H1 (cell line): ENCODE measurements around the gene SGK2. TPM values are rescaled to one million over a fixed set of nuclear protein-coding genes. Genes with fewer than 3 reads are reported as not detected.

Experiments used
- CTCF ChIA-PET: fragments of 300-600 bp; sonication (Branson Sonifier 250); formaldehyde crosslinking; loops from one replicate; lab custom pipeline; 2021; ENCODE audit not compliant: partially characterized antibody; lab: Charles Lee
- POLR2A ChIA-PET: fragments of 300-600 bp; sonication (Branson Sonifier 250); formaldehyde crosslinking; loops from one replicate; lab custom pipeline; 2021; ENCODE audit warnings: inconsistent platforms; ENCODE audit not compliant: partially characterized antibody; lab: Charles Lee
- DNase-seq, 2 experiments: peaks; one replicate each; pipeline versions ENCODE4 v3.0.0 to v3.0.0-alpha.2; 2010 to 2022; ENCODE audit warnings: low spot score in 2 of 2, low read depth in 1 of 2, mixed read lengths in 1 of 2
- FAIRE-seq: peaks from 2 replicates; lab custom pipeline; 2011; peaks lifted over from hg19 to GRCh38; lab: Jason Lieb, UNC
- H2AFZ ChIP-seq: 2 replicates; pipeline ENCODE4 v1.8.1; 2012; ENCODE audit warnings: low read length, inconsistent platforms
- H2AK5ac ChIP-seq: 2 replicates; pipeline ENCODE4 v1.6.1; 2013; ENCODE audit warnings: low read depth, low read length
- H2BK120ac ChIP-seq: replicated peaks from 2 replicates; pipeline ENCODE3; 2013; ENCODE audit warnings: low read depth, low read length, inconsistent platforms
- H2BK12ac ChIP-seq: 2 replicates; pipeline ENCODE4 v1.6.1; 2013; ENCODE audit warnings: low read depth, low read length
- H2BK15ac ChIP-seq: 2 replicates; pipeline ENCODE4 v1.6.1; 2013; ENCODE audit warnings: low read length
- H2BK20ac ChIP-seq: 2 replicates; pipeline ENCODE4 v1.6.1; 2013; ENCODE audit warnings: low read length
- H2BK5ac ChIP-seq: 2 replicates; pipeline ENCODE4 v1.6.1; 2013; ENCODE audit warnings: low read depth, low read length
- H3K14ac ChIP-seq: 2 replicates; pipeline ENCODE4 v1.6.1; 2013; ENCODE audit warnings: inconsistent platforms; ENCODE audit not compliant: insufficient read length
- H3K18ac ChIP-seq: 2 replicates; pipeline ENCODE4 v1.6.1; 2013; ENCODE audit warnings: low read length; ENCODE audit errors: extremely low read depth
- H3K23ac ChIP-seq: 2 replicates; pipeline ENCODE4 v1.6.1; 2013; ENCODE audit warnings: inconsistent platforms; ENCODE audit not compliant: insufficient read length
- H3K23me2 ChIP-seq: 2 replicates; pipeline ENCODE4 v1.6.1; 2013; ENCODE audit warnings: low read depth, low read length
- H3K27ac ChIP-seq: 2 replicates; pipeline ENCODE4 v1.6.1; 2011; ENCODE audit warnings: low read depth, low read length, inconsistent platforms
- H3K27me3 ChIP-seq, 4 experiments: replicated peaks in 1 of 4; 1 replicate in 1 of 4; 2 replicates in 3 of 4; pipeline versions ENCODE4 v1.6.1 to v1.8.1; 2011 to 2013; ENCODE audit warnings: low read length in 3 of 4, mild to moderate bottlenecking in 3 of 4, inconsistent platforms in 2 of 4, mixed read lengths in 2 of 4, moderate library complexity in 1 of 4; ENCODE audit not compliant: control insufficient read depth in 3 of 4, insufficient read depth in 3 of 4; ENCODE audit errors: extremely low read depth in 1 of 4
- H3K36me3 ChIP-seq, 4 experiments: 2 replicates each; pipeline versions ENCODE4 v1.6.1 to v1.8.1; 2011 to 2013; ENCODE audit warnings: mild to moderate bottlenecking in 4 of 4, low read length in 3 of 4, moderate library complexity in 2 of 4, control low read depth in 1 of 4, inconsistent platforms in 1 of 4; ENCODE audit not compliant: insufficient read depth in 4 of 4, control insufficient read depth in 2 of 4
- H3K4ac ChIP-seq: replicated peaks from 2 replicates; pipeline ENCODE3; 2013; ENCODE audit warnings: low read length, low read depth, mixed read lengths, inconsistent platforms; ENCODE audit not compliant: insufficient read length
- H3K4me1 ChIP-seq, 4 experiments: replicated peaks in 1 of 4; 1 replicate in 1 of 4; 2 replicates in 3 of 4; pipeline versions ENCODE4 v1.6.1 to v1.8.1; 2011 to 2013; ENCODE audit warnings: low read length in 3 of 4, inconsistent platforms in 2 of 4, mixed read lengths in 1 of 4; ENCODE audit not compliant: insufficient read depth in 4 of 4, control insufficient read depth in 3 of 4
- H3K4me2 ChIP-seq, 2 experiments: 2 replicates each; pipeline versions ENCODE4 v1.6.1 to v1.8.1; 2011 to 2013; ENCODE audit warnings: low read depth in 2 of 2, low read length in 2 of 2, control low read depth in 1 of 2, inconsistent platforms in 1 of 2, mild to moderate bottlenecking in 1 of 2; ENCODE audit not compliant: insufficient read depth in 1 of 2
- H3K4me3 ChIP-seq, 4 experiments: fragments of 200-600, 300-600 bp in 1 of 4; sonication (generic), shearing (Covaris generic), sonication (Bioruptor Twin) in 1 of 4; 2 replicates each; pipeline versions ENCODE4 v1.5.1 to v1.8.1; 2011 to 2016; ENCODE audit warnings: low read length in 4 of 4, low read depth in 3 of 4, control low read depth in 2 of 4, inconsistent platforms in 2 of 4, mild to moderate bottlenecking in 2 of 4, mixed read lengths in 1 of 4, moderate library complexity in 1 of 4; ENCODE audit not compliant: insufficient read depth in 2 of 4; ENCODE audit errors: extremely low read depth in 1 of 4
- H3K56ac ChIP-seq: replicated peaks from 2 replicates; pipeline ENCODE3; 2013; ENCODE audit warnings: low read depth, mild to moderate bottlenecking, mixed read lengths, low read length, inconsistent platforms; ENCODE audit not compliant: insufficient read length
- H3K79me1 ChIP-seq: 2 replicates; pipeline ENCODE4 v1.6.1; 2013; ENCODE audit warnings: low read depth, low read length, control low read depth
- H3K79me2 ChIP-seq, 2 experiments: 2 replicates each; pipeline versions ENCODE4 v1.6.1 to v1.8.1; 2012 to 2013; ENCODE audit warnings: low read length in 2 of 2, mild to moderate bottlenecking in 2 of 2, inconsistent platforms in 1 of 2; ENCODE audit not compliant: insufficient read depth in 2 of 2, control insufficient read depth in 1 of 2
- H3K9ac ChIP-seq, 4 experiments: replicated peaks in 1 of 4; 1 replicate in 1 of 4; 2 replicates in 3 of 4; pipeline versions ENCODE4 v1.6.1 to v1.8.1; 2011 to 2013; ENCODE audit warnings: low read depth in 3 of 4, low read length in 3 of 4, control low read depth in 2 of 4, mild to moderate bottlenecking in 2 of 4, moderate library complexity in 2 of 4, inconsistent platforms in 1 of 4; ENCODE audit errors: extremely low read depth in 1 of 4
- H3K9me3 ChIP-seq, 2 experiments: 2 replicates each; pipeline versions ENCODE4 v1.6.1 to v1.8.1; 2012 to 2013; ENCODE audit warnings: mild to moderate bottlenecking in 2 of 2, moderate library complexity in 2 of 2, control low read depth in 1 of 2, inconsistent platforms in 1 of 2, low read depth in 1 of 2, low read length in 1 of 2, mixed read lengths in 1 of 2; ENCODE audit not compliant: insufficient read depth in 2 of 2
- H4K20me1 ChIP-seq, 2 experiments: replicated peaks in 1 of 2; 2 replicates each; pipeline versions ENCODE3 to v1.8.1; 2011 to 2013; ENCODE audit warnings: inconsistent platforms in 2 of 2, low read length in 2 of 2, mild to moderate bottlenecking in 1 of 2; ENCODE audit not compliant: insufficient read depth in 2 of 2, control insufficient read depth in 1 of 2
- H4K5ac ChIP-seq: 2 replicates; pipeline ENCODE4 v1.6.1; 2013; ENCODE audit warnings: low read length, low read depth, mixed read lengths, inconsistent platforms; ENCODE audit not compliant: insufficient read length
- H4K8ac ChIP-seq: 2 replicates; pipeline ENCODE4 v1.8.0; 2013; ENCODE audit warnings: mild to moderate bottlenecking, moderate library complexity, low read length, inconsistent platforms; ENCODE audit not compliant: insufficient read depth; ENCODE audit errors: extremely low read depth
- H4K91ac ChIP-seq: replicated peaks from 2 replicates; pipeline ENCODE3; 2013; ENCODE audit warnings: low read length, mixed read lengths, inconsistent platforms; ENCODE audit not compliant: insufficient read length
- RNF2 ChIP-seq: fragments of 200-900, 300-1000 bp; sonication (generic); IDR thresholded peaks from 2 replicates; pipeline ENCODE4 v1.7.1; 2016; ENCODE audit warnings: borderline replicate concordance, low read depth, mild to moderate bottlenecking, antibody characterized with exemption, low read length; ENCODE audit not compliant: poor library complexity, severe bottlenecking; ENCODE audit errors: missing control alignments
- SP4 ChIP-seq: IDR thresholded peaks from 2 replicates; pipeline ENCODE4 v1.6.1; 2012; ENCODE audit warnings: low read length, inconsistent platforms
- TBP ChIP-seq: IDR thresholded peaks from 2 replicates; pipeline ENCODE4 v1.6.1; 2011; ENCODE audit warnings: low read depth, low read length, improper control_type of control experiment
- WGBS, 2 experiments: shearing (Covaris generic) in 1 of 2; methylation state at CpG; one replicate each; pipeline versions ENCODE4 v1.1.6 to v1.1.7; 2013 to 2015; ENCODE audit warnings: low lambda C conversion rate in 2 of 2, mixed read lengths in 2 of 2, inconsistent platforms in 1 of 2, low coverage in 1 of 2, missing lambda C conversion rate in 1 of 2; ENCODE audit not compliant: insufficient replicate concordance in 2 of 2, insufficient coverage in 1 of 2, insufficient read length in 1 of 2; ENCODE audit errors: extremely low coverage in 1 of 2, missing lambda C conversion rate in 1 of 2; 5-methylcytosine and 5-hydroxymethylcytosine counted together
- polyA plus RNA-seq, 7 experiments: library from polyadenylated mRNA; depleted of rRNA in 3 of 7; stranded (reverse) in 5 of 7; unstranded in 2 of 7; fragments of >200 nt in 5 of 7; fragments of 200-250 nt in 2 of 7; gene quantifications; 1 replicate in 5 of 7; 2 replicates in 1 of 7; 4 replicates in 1 of 7; pipeline versions ENCODE4 v1.2.1 to v1.2.3, GENCODE V29; 2011 to 2013; ENCODE audit warnings: missing spikeins in 2 of 7, mixed read lengths in 2 of 7
- total RNA-seq: library from RNA; stranded (reverse); fragmentation: NEBNext Ultra II Directional; extraction: Animal tissue kit (Norgen Biotek cat#: 25700); gene quantifications from 2 replicates; pipeline ENCODE4 v1.2.1, GENCODE V29; 2021

The SGK2 gene
- total and polyA plus RNA-seq, 2 of the 8 experiments (the other 6 are each of a cell fraction or from before 2014, with no cell fraction given), result 0.21 TPM; not detected in 1

DNA sequence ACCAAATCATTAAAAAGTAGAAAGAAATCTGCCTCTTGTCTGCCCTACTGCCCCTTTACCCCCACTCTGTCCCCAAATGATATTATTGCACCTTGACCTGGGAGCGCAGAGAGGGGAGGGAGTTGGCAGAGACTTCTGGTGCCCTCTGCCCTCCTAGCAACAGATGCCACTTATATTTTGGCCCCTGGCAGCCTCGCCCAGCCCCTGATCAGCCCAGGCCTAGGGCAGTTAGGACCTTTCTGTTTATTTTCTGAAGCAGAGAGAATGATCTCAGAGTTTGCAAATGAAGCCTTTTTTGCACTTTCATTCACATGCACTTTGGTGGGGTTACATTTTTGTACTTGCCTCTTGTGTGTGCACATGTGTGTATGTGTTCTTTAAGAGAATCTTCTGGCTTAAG is 8.4 kb upstream of the SGK2 start:
- POLR2A ChIA-PET, result interaction anchor here (0.9 to 1.5 kb wide), 3 partner anchors 9 to 70 kb away, joined by 3 to 7 read pairs (median 4); no protein-coding TSS in a partner anchor
- Histone ChIP-seq H3K14ac (no peak overlapping the region), H2BK15ac (no peak overlapping the region), H3K4me1 (no peaks in the 10 kb centered on the region), H3K27me3 (no peaks in the 10 kb centered on the region), H2BK120ac (no peak overlapping the region), H2AK5ac (no peak overlapping the region), H3K79me2 (no peaks in the 10 kb centered on the region), H2BK20ac (no peak overlapping the region), H3K9me3 (peaks cover 0 to 7% of the 10 kb centered on the region in 2 experiments; a peak in 2 of 4 replicates), H3K9ac (no peak overlapping the region), H3K36me3 (peaks cover 0 to 5% (median 0%) of the 10 kb centered on the region in 4 experiments; a peak in 2 of 8 replicates), H3K23ac (no peak overlapping the region), H2BK12ac (no peak overlapping the region), H3K79me1 (no peaks in the 10 kb centered on the region), H3K4me3 (no peak overlapping the region), H4K91ac (no peak overlapping the region), H3K18ac (no peak overlapping the region), H3K23me2 (peaks cover 2% of the 10 kb centered on the region; the same call in 1 of the 2 replicates), H4K5ac (no peak overlapping the region), H2BK5ac (no peak overlapping the region), H3K4ac (no peak overlapping the region), H3K27ac (no peak overlapping the region), H2AFZ (no peak overlapping the region), H4K8ac (no peak overlapping the region), H4K20me1 (no peaks in the 10 kb centered on the region), H3K56ac (no peak overlapping the region), H3K4me2 (no peak overlapping the region)
- WGBS, 2 experiments, result 88% methylated on average over 2 of the region's 2 CpGs; no CpG with 5 or more reads in 1 of the 2 experiments
- DNase-seq, result no peak
- CTCF ChIA-PET, result interaction anchor here (4.5 kb wide), 1 partner anchor 12 kb away, joined by 46 read pairs; no protein-coding TSS in a partner anchor
- no peak for FAIRE-seq
- TF ChIP-seq SP4, result no peak
- TF ChIP-seq RNF2, result no peak
- TF ChIP-seq TBP, result no peak
